ENCODE measurements around the gene SPACA7.
"Not testable (repeated sequence)": the region's sequence is repeated elsewhere in the genome, so short reads cannot be mapped to it uniquely, and the experiment has no call there.

SPACA7 gene

GRCh38 chr13:112348642-112349345, 27.4 kb upstream of the SPACA7 start:
- DNase-seq (ENCODE audit: low read depth, low spot score), result no peak
- H3K4me3 ChIP-seq (ENCODE audit: low read length), result no peak overlapping the region

- no peak for DNase-seq (ENCODE audit: low read depth, low spot score)
- H3K4me3 ChIP-seq (ENCODE audit: low read length), result no peak overlapping the region
Observed at GRCh38 chr13:112349681-112350080, 26.5 kb upstream of the SPACA7 start.

GRCh38 chr13:112350300-112350699, 25.9 kb upstream of the SPACA7 start:
- H3K4me3 ChIP-seq (ENCODE audit: low read length), result no peak overlapping the region
- no peak for DNase-seq (ENCODE audit: low read depth, low spot score)

GRCh38 chr13:112351825-112352224, 24.3 kb upstream of the SPACA7 start:
- no peak overlapping the region for H3K4me3 ChIP-seq (ENCODE audit: low read length)
- DNase-seq (ENCODE audit: low read depth, low spot score), result no peak

- DNase-seq (ENCODE audit: low read depth, low spot score), result no peak
- H3K4me3 ChIP-seq (ENCODE audit: low read length), result no peak overlapping the region
Observed at GRCh38 chr13:112353856-112354255, 22.3 kb upstream of the SPACA7 start.

GRCh38 chr13:112354330-112355273, 21.6 kb upstream of the SPACA7 start:
- no peak overlapping the region for H3K4me3 ChIP-seq (ENCODE audit: low read length)
- DNase-seq (ENCODE audit: low read depth, low spot score), result no peak

GRCh38 chr13:112355274-112355838, 20.8 kb upstream of the SPACA7 start:
- H3K4me3 ChIP-seq (ENCODE audit: low read length), result no peak overlapping the region

GRCh38 chr13:112356190-112356589, 20.0 kb upstream of the SPACA7 start:
- H3K4me3 ChIP-seq (ENCODE audit: low read length), result no peak overlapping the region
- DNase-seq (ENCODE audit: low read depth, low spot score), result no peak

More at GRCh38 chr13:112355274-112355838, 20.8 kb upstream of the SPACA7 start:
- DNase-seq (ENCODE audit: low read depth, low spot score), result no peak

GRCh38 chr13:112358156-112358555, 18.0 kb upstream of the SPACA7 start:
- no peak overlapping the region for H3K4me3 ChIP-seq (ENCODE audit: low read length)

GRCh38 chr13:112362021-112362420, 14.1 kb upstream of the SPACA7 start:
- H3K4me3 ChIP-seq (ENCODE audit: low read length), result no peak overlapping the region
- no peak for DNase-seq (ENCODE audit: low read depth, low spot score)

More at GRCh38 chr13:112358156-112358555, 18.0 kb upstream of the SPACA7 start:
- no peak for DNase-seq (ENCODE audit: low read depth, low spot score)

- no peak overlapping the region for H3K4me3 ChIP-seq (ENCODE audit: low read length)
- DNase-seq (ENCODE audit: low read depth, low spot score), result no peak
Observed at GRCh38 chr13:112363867-112364528, 12.2 kb upstream of the SPACA7 start.

GRCh38 chr13:112366907-112367646, 9.1 kb upstream of the SPACA7 start:
- no peak for DNase-seq (ENCODE audit: low read depth, low spot score)

GRCh38 chr13:112368883-112369282, 7.3 kb upstream of the SPACA7 start:
- H3K4me3 ChIP-seq (ENCODE audit: low read length), result no peak overlapping the region
- DNase-seq (ENCODE audit: low read depth, low spot score), result no peak

More at GRCh38 chr13:112366907-112367646, 9.1 kb upstream of the SPACA7 start:
- H3K4me3 ChIP-seq (ENCODE audit: low read length), result no peak overlapping the region

GRCh38 chr13:112370311-112370710, 5.8 kb upstream of the SPACA7 start:
- DNase-seq (ENCODE audit: low read depth, low spot score), result no peak
- H3K4me3 ChIP-seq (ENCODE audit: low read length), result no peak overlapping the region

GRCh38 chr13:112374271-112374670, 1.9 kb upstream of the SPACA7 start:
- no peak overlapping the region for H3K4me3 ChIP-seq (ENCODE audit: low read length)

GRCh38 chr13:112391746-112392145, 15.6 kb downstream of the SPACA7 start:
- H3K4me3 ChIP-seq (ENCODE audit: low read length), result no peak overlapping the region
- no peak for DNase-seq (ENCODE audit: low read depth, low spot score)

More at GRCh38 chr13:112374271-112374670, 1.9 kb upstream of the SPACA7 start:
- no peak for DNase-seq (ENCODE audit: low read depth, low spot score)

- H3K4me3 ChIP-seq (ENCODE audit: low read length), result no peak overlapping the region
- no peak for DNase-seq (ENCODE audit: low read depth, low spot score)
Observed at GRCh38 chr13:112392719-112393118, 16.6 kb downstream of the SPACA7 start.

- DNase-seq (ENCODE audit: low read depth, low spot score); H3K4me3 ChIP-seq (ENCODE audit: low read length): not testable (repeated sequence)
Observed at GRCh38 chr13:112395022-112395421, 18.9 kb downstream of the SPACA7 start.

GRCh38 chr13:112395941-112396340, 19.8 kb downstream of the SPACA7 start:
- not testable (repeated sequence) for H3K4me3 ChIP-seq (ENCODE audit: low read length); DNase-seq (ENCODE audit: low read depth, low spot score)

All from Jurkat, Clone E6-1 (cell line).